ENCODE measurements around the gene GSTM3.

Gene GSTM3

DNA sequence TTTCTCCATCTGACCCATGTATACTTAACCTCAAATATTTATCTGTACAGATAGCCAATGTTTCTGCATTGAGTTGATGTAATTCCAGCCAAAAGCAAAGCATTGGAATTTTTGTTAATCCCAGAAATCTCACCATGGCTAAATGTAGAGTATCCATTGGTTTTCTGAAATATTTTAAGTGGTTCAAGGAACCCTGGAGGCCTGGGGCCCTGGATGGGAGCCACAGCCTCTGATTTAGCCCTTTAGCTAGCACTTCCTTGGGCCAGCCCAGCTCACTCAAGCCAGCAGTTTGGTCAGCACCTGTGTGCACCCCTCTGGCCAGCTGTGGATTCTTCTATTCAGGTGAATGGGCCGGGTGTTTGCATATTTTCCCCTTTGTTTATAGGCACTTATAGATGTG lies 41.7 kb upstream of the GSTM3 start:
- no peak overlapping the region for H2AFZ ChIP-seq (ENCODE audit: low read depth, low read length, severe bottlenecking)
- H3K4me2 ChIP-seq (ENCODE audit: low read depth, low read length, poor library complexity, severe bottlenecking): no peak overlapping the region

DNA sequence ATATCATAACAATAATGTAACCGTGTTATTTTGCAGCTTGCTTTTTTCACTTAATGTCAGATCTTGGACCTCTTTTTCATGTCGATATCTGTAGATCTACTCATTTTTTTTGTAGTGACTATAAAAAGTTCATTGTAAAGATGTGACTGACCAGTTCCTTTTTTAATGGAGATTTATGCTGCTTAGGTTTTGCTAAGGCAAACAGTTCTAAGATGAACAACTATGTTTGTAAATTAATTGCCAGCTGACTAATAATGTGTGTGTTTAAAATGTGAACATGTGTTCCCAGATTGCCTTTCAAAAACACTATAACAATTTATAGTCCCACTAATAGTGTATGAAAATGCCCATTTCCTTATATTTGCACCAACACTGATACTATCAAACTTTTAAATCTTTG lies 41.0 kb upstream of the GSTM3 start:
- Histone ChIP-seq H3K4me3 (ENCODE audit: insufficient read depth, low read length, poor library complexity, severe bottlenecking) (no peak overlapping the region), H4K20me1 (ENCODE audit: low read depth, low read length) (no peaks in the 10 kb centered on the region), H3K9me2 (replicated peaks; ENCODE audit: insufficient read depth, low read length) (no peaks in the 10 kb centered on the region), H2AFZ (ENCODE audit: low read depth, low read length, severe bottlenecking) (no peak overlapping the region), H3K27ac (ENCODE audit: low read depth, low read length) (no peak overlapping the region), H3K9me3 (ENCODE audit: insufficient read depth, low read length) (no peaks in the 10 kb centered on the region), H3K79me2 (ENCODE audit: insufficient read depth, low read length) (no peaks in the 10 kb centered on the region), H3K36me3 (ENCODE audit: low read length) (no peaks in the 10 kb centered on the region), H3K27me3 (ENCODE audit: low read length) (no peaks in the 10 kb centered on the region), H3K9ac (ENCODE audit: low read length) (no peak overlapping the region), H3K4me2 (ENCODE audit: low read depth, low read length, poor library complexity, severe bottlenecking) (no peak overlapping the region), H3F3A (ENCODE audit: insufficient read depth) (no peaks in the 10 kb centered on the region)
- TF ChIP-seq, protein P1, sequence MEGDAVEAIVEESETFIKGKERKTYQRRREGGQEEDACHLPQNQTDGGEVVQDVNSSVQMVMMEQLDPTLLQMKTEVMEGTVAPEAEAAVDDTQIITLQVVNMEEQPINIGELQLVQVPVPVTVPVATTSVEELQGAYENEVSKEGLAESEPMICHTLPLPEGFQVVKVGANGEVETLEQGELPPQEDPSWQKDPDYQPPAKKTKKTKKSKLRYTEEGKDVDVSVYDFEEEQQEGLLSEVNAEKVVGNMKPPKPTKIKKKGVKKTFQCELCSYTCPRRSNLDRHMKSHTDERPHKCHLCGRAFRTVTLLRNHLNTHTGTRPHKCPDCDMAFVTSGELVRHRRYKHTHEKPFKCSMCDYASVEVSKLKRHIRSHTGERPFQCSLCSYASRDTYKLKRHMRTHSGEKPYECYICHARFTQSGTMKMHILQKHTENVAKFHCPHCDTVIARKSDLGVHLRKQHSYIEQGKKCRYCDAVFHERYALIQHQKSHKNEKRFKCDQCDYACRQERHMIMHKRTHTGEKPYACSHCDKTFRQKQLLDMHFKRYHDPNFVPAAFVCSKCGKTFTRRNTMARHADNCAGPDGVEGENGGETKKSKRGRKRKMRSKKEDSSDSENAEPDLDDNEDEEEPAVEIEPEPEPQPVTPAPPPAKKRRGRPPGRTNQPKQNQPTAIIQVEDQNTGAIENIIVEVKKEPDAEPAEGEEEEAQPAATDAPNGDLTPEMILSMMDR (IDR thresholded peaks at IDR 0.05; ENCODE audit: insufficient read depth, low read length, poor library complexity, severe bottlenecking): no peak
- no peak for TF ChIP-seq EZH2phosphoT487 (conservative IDR thresholded peaks at IDR 0.05; ENCODE audit: low read length)

More for the DNA sequence above, 41.7 kb upstream of the GSTM3 start:
- H3K9ac ChIP-seq (ENCODE audit: low read length): no peak overlapping the region
- H4K20me1 ChIP-seq (ENCODE audit: low read depth, low read length): no peaks in the 10 kb centered on the region
- no peaks in the 10 kb centered on the region for H3K9me3 ChIP-seq (ENCODE audit: insufficient read depth, low read length)
- H3K27ac ChIP-seq (ENCODE audit: low read depth, low read length): no peak overlapping the region
- H3K27me3 ChIP-seq (ENCODE audit: low read length): no peaks in the 10 kb centered on the region
- TF ChIP-seq, protein P1 (IDR thresholded peaks at IDR 0.05; ENCODE audit: insufficient read depth, low read length, poor library complexity, severe bottlenecking): no peak
- no peak for TF ChIP-seq EZH2phosphoT487 (conservative IDR thresholded peaks at IDR 0.05; ENCODE audit: low read length)
- no peak overlapping the region for H3K4me3 ChIP-seq (ENCODE audit: insufficient read depth, low read length, poor library complexity, severe bottlenecking)
- no peaks in the 10 kb centered on the region for H3K36me3 ChIP-seq (ENCODE audit: low read length)
- no peaks in the 10 kb centered on the region for H3F3A ChIP-seq (ENCODE audit: insufficient read depth)
- H3K79me2 ChIP-seq (ENCODE audit: insufficient read depth, low read length): no peaks in the 10 kb centered on the region
- no peaks in the 10 kb centered on the region for H3K9me2 ChIP-seq (replicated peaks; ENCODE audit: insufficient read depth, low read length)

DNA sequence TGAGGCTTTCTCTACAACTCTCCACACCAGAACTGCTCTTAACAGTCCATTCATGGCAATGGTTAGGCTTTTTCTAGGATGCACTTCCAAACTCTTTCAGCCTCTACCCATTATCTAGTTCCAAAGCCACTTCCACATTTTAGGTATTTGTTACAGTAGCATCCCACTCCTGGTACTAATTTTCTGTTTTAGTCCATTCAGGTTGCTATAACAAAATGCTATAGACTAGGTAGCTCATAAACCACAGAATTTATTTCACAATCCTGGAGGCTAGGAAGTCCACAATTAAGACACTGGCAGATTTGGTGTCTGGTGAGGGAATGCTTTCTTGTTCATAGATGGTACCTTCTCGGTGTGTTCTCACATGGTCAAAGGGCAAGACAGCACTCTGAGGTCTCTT lies 40.1 kb upstream of the GSTM3 start:
- Histone ChIP-seq H3K4me2 (ENCODE audit: low read depth, low read length, poor library complexity, severe bottlenecking) (no peak overlapping the region), H3K27ac (ENCODE audit: low read depth, low read length) (no peak overlapping the region), H3F3A (ENCODE audit: insufficient read depth) (no peaks in the 10 kb centered on the region), H3K27me3 (ENCODE audit: low read length) (no peaks in the 10 kb centered on the region), H2AFZ (ENCODE audit: low read depth, low read length, severe bottlenecking) (no peak overlapping the region), H3K9me3 (ENCODE audit: insufficient read depth, low read length) (no peaks in the 10 kb centered on the region), H3K79me2 (ENCODE audit: insufficient read depth, low read length) (no peaks in the 10 kb centered on the region), H3K36me3 (ENCODE audit: low read length) (no peaks in the 10 kb centered on the region), H3K4me3 (ENCODE audit: insufficient read depth, low read length, poor library complexity, severe bottlenecking) (no peak overlapping the region), H4K20me1 (ENCODE audit: low read depth, low read length) (no peaks in the 10 kb centered on the region), H3K9ac (ENCODE audit: low read length) (no peak overlapping the region), H3K9me2 (replicated peaks; ENCODE audit: insufficient read depth, low read length) (no peaks in the 10 kb centered on the region)
- TF ChIP-seq, protein P1 (IDR thresholded peaks at IDR 0.05; ENCODE audit: insufficient read depth, low read length, poor library complexity, severe bottlenecking): no peak
- TF ChIP-seq EZH2phosphoT487 (conservative IDR thresholded peaks at IDR 0.05; ENCODE audit: low read length): no peak

Data from SU-DHL-6 (cell line).